NCI-H748 treated with DMSO at 0.1 percent for 48 hours (cell line): ENCODE data around the gene UPK1B.

ENCODE experiments used
- DNase-seq: peaks from one replicate; lab custom pipeline; 2025; lab: John Stamatoyannopoulos, UW

UPK1B gene

DNA sequence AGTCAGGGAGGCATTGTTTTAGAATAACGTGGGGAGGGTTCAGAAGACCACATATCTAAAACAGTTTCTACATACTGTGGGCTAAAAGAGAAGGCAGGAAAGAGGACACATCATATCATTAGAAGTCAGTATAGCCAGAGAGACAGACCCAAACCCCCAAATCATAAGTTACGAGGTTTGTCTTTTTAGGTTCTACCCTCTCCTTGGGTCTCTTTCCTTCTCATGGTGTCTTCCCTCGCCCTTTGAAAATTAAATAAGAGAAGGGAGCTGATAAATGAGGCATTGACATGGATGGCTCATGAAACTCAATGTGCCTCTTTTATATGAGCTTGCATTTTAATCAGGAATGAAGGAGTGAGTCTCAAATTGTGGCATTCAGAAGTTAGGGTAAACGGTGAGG lies 3.4 kb downstream of the UPK1B start:
- DNase-seq, result no peak

DNA sequence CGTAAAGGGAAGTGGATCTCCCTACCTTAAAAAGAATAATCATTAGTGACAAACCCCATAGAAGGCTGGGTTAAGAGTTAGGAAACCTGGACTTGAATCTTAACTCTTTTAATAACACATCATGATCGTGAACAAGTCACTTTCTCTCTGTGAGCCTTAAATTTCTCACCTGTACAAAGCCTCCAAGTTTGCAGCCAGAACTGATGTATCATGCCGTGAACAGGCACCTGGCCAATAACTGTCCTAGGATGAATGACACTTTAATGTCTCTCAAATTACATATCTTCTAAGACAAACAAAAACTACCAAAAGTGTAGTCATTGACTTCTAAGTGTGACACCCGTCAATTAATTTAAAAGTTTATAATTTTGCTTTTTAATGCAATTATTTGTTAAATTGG lies 3.9 kb downstream of the UPK1B start:
- DNase-seq, result no peak

DNA sequence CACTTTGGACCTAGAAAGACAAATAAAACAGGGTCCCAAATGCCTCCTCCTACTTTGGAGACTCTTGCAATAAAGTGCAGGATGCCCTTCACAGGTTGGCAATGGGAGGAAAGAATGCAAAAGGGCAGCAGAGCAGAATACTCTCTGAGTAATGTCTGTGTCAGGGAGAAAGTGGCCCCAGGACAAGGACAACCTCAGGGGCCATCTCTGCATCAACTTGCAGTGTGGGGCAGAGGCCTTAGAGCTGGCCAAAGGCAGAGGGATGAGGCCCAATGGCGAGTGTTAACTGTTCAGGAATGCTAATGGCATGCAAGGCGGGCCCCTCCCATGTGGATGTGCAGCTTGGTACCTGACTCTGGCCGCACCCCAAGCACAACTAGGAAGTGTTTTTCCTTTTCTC lies 8.4 kb downstream of the UPK1B start:
- DNase-seq, result no peak

DNA sequence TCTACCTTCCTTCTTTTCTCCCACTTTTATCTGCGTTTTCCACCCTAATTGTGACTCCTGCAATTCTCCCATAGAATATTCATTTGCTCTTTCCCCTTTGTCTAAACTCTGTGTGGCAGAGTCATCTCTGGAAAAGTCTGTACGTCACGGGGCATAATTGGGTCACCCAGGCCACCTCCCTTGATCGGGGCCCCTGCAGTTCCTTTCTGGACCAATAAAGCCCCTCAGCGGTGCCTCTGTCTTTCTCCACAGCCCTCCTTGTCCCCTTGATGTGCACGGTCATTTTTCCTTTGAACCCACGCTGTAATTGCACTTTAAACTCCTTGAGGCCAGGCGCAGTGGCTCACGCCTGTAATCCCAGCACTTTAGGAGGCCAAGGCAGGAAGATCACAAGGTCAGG lies 10.7 kb downstream of the UPK1B start:
- DNase-seq, result no peak

DNA sequence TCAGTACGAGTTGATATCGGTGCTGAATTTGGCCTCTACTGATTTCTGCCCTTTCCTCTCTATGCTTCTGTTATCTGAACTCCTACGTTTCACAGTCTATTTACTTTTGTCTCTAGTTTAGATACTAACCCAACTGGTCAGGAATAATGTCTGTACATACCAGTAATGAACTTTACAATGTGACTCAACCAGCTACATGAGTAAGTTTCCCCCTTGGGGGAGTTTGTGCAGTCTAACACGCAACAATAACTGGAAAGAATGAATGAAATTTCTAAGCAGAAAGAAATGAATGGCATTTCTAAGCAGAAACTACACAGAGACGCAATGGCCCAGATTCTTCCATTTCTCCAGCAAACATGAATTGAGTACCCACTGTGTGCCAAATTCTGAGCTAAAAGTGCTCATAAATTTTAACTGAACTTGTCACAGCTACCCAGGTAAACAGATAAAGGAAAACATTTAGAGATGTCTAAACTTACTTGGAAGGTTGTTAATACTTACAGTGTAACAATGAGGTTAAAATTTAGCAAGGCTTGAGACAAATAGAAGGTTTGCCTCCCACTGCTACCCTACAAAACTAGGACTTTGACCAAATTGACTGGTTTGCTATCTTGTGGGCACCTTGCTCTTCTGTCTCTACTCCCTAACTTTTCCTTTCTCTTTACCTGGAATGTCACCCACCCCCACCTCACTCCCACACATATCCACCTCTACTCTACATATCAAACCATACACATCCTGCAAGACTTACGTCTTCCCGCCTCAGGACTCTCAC lies 11.6 kb downstream of the UPK1B start:
- no peak for DNase-seq

DNA sequence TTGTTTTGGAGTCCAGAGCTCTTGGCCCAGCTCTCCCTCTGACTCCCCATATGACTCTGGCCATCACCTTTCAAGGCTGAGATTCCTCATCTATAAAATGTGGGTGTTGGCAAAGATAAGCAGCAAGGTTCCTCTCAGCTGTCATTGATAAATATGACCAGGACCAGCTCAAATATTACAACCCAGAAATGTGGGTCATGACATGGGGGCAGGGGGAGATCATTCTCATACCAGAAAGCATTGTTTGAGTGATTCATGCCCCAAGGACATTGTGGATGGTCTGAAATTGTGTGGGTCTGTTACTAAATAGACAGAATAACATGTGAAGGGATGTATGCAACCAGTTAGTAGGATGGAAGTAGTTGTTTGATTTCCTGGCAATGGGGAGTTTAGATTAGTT lies 13.9 kb downstream of the UPK1B start:
- no peak for DNase-seq

DNA sequence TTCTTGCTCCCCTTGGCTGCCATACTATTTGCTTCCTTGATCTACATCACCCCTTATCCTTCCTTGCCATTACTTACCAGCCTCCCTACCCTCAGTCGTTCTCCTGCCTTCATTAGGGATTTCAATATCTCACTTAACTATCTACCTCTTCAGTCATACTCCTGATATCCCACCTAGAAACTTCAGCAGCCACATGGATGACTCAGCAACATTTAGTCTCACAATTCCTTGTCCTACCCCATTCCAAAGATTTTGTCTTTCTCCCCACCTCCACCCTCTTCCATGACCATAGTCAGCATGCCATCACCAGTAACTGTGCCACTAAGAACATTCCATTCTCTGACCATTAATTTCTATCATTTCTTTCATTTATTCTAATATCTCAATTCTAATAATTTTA lies 18.4 kb downstream of the UPK1B start:
- DNase-seq, result no peak

DNA sequence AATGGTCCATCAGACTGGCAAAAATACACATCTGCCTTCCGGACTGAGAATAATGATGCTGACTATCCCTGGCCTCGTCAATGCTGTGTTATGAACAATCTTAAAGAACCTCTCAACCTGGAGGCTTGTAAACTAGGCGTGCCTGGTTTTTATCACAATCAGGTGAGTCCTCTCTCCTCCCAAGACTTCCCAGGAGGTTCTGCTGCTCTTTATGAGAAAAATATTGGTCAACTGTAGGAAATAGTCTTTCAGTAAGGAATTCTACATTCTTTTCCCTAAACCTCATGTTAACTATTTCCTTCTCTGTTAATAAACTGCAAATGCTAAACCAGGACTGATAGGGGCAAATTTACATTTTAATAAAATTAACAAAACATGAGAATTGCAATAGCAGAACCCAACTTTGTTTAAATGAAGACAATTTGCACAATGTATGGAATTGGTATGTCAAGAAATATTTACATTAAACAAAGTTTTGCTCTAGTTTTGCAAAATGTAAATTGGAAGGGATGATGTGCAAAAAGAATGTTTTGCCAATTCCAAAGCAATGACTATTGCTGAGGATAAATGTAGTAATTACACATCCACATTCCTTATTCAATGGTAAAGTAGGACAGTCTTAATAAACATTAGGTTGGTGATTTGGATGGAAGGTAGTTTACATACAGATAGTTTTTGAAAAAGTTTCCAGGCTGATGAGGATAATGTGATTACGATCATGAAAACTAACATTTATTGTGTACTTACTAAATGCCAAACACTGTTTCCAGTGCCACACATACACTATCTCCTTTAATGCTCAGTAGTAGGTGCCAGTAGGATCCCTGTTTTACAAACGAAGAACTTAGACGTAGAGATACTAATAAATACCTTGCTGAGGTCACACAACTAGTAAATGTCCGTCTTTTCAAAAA lies 21.1 kb downstream of the UPK1B start:
- no peak for DNase-seq

DNA sequence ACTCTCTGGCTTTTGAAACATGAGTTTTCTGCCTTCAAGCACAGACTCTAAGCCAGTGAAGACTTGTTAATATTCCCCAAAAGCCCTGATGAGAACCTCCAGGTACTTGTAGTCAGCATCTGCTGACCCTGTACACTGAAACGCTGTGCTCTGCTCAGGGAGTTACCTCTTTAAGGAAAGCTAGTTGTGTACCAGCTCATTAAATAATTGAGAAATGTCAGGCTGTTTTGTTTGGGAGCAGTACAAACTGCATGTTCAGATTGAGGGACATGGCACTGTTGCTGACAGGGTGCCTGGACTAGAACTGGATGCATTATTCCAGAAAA lies 21.7 kb downstream of the UPK1B start:
- DNase-seq, result no peak

DNA sequence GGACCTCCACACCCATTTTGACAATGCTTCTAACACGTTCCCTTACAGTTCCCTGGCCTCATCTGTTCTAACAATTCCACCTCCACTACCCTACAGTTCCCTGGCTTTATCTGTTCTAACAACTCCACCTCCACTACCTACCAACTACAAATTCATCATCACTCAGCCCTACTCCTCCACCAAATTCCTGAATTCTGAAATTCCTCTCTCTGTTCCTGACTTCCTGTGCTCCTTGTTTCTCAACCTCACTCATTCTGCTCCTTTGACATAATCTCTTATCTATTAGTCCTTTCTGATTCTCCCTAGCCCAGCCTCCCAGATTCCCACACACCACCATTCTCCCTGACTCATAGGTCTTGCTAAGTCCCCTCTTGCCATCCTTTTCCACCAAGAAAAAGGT lies 22.5 kb downstream of the UPK1B start:
- DNase-seq, result no peak

DNA sequence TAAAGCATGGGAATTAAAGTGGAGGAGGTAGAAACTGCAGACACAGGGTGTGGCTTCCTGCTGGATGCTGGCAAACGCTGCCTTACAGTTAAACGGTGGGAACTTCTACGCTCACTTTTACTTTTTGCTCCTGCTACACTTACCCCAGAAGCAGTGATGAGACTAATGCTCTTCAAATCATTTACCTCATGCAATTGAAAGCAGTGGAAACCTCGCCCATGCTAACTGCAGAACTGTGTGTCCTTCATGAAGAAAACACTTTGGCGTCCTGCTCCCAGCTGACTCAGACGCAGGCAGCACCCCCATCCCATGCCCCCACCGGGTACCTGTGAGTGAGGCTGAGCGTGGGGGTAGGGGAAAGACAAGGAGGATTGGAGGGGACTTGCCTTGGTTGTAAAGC lies 31.8 kb downstream of the UPK1B start:
- no peak for DNase-seq

DNA sequence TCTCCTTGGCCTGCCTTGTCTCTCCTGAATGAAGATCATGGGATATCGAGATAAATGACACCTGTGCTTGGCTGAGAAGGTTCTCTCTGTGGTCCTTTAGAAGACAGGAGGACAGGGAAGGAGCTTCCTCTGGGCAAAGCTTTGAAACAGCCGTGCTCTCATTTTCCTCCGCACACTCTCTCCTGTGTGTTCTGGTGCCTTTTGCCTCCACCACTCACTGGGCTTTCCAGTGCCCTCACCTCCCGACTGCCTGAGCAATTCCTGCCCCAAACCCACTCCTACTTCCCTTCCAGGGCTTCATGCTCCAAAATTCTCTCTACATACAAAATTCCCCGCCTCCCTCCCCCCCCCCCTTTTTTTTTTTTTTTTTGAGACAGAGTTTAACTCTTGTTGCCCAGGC lies 32.3 kb downstream of the UPK1B start:
- DNase-seq, result no peak

DNA sequence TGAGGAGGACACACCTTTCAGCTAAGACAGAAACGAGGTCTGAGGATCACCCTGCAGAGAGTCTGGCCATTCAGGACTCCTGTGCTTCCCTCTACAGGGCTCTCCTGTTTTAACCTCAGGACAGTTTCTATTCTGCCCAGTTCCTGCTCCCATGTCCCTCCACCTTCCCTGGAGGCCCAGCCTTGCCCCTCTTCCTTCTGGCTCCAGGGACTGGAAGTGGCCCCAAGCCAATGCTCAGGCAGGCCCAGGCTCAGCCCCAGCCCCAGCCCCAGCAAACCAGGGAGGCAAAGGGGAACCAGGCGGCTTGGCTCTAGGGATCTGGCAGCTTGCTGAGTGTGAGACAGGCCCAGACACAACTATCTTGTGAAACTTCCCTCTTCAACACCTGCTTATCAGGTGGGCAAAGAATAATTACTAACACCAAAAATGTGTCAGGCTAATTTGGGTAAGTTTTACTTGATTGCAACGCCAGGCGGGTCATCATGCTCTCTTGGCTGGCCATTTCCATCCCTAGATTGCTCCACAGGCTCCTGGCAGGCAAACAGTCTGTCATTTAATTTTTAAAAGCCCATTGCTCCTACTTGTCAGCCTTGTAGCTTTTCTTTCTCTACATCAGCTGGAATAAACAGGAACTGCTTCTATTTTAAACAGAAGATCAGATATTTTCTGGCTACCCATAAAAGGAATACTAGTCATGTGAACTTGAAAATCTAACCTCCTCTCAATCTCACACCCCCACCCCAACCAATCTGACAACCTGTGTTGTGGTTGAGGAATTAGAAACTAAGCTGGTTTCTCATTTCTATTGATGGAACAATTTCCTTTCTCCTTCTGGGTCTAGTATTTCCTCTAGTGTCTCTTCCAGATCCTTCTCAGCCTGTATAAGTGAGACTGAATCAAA lies 33.5 kb downstream of the UPK1B start:
- DNase-seq, result no peak

DNA sequence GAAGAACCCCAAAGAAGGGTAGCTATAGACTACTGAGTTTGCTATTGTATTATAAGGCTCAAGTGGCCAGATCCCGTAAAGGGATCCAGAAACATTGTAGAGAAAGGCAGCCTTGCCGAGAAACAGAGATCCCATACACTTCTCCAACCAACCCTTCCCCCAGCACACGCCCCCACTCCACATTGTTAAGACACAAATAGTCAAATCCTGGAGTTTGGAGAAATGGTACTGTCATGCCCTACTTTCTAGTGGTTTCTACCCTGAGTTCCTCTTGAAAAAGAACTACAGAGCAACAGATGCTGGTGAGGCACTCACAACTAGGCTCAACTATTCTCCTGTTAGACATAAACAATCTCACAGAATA lies 34.1 kb downstream of the UPK1B start:
- DNase-seq, result no peak

DNA sequence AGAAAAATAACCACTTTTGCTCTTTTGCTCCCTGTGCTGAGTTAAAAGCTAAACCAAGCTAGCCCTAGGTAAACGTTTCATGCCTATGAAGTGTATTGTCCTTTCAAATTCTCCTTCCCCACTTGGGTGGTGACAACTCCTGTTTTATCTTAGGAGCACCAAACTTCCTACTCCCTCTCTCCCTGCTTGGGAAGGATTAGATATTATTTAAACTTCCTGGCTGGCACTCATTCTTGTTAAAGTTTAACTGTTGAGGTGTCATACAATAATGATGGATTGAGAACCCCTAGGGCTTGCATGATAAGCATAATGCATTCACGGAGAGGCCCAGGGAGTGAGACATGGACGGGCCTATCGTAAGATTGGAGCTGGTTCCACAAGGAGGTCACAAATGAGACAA lies 37.8 kb downstream of the UPK1B start:
- no peak for DNase-seq

DNA sequence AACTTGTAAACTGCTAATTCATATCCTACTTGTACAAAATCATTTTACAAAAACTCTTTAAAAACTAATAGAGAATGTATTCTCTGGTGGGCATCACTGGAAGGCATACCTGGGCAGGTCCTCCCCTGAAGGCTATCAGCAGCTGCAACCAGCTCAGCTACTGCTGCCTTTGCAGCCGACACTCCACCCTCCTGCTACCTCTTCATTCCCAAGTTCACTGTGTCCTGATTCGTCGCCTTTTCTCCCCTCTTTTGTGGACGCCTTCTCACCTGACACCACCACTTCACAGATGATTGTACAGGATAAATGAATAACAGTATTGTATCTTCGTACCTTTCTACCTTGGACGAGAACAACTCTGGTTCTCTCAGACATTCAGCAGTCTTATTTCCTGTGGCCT lies 38.4 kb downstream of the UPK1B start:
- DNase-seq, result no peak

DNA sequence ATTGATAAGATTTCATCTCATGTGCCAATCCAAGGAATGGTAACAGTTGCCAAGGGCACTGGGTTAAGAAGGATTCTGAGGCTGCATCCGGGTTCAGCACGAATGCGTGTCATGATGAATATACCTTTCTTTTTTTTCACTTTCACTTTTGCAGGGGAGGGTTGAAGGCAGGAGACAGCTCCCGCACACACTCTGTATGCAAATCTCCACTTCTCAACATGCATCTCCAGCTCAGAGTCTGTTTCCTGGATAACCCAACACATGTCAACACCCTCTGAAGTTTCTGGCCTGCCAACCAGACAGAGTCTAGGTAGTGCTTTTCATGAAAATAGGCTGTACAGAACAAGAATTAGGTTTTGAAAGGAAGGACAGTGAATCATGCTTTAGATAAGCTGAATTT lies 45.7 kb downstream of the UPK1B start:
- no peak for DNase-seq

DNA sequence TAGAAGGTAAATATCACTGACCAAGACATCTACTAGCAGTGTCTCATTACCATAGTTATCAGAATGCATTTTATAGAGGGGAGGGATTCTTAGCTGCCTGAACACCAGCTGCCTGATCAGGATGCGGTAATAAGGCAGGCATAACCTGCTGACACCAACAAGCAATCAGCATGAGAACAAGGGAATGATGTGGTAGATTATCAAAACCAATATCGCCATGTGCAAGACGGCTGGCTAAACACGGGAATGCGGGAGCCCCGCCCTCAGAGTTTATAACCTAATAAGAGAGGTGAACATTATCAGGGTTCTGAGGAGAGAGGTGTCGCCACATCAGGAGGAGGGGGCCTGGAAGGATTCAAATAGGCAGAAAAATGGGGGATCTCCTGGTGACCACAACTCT lies 46.8 kb downstream of the UPK1B start:
- DNase-seq, result no peak

DNA sequence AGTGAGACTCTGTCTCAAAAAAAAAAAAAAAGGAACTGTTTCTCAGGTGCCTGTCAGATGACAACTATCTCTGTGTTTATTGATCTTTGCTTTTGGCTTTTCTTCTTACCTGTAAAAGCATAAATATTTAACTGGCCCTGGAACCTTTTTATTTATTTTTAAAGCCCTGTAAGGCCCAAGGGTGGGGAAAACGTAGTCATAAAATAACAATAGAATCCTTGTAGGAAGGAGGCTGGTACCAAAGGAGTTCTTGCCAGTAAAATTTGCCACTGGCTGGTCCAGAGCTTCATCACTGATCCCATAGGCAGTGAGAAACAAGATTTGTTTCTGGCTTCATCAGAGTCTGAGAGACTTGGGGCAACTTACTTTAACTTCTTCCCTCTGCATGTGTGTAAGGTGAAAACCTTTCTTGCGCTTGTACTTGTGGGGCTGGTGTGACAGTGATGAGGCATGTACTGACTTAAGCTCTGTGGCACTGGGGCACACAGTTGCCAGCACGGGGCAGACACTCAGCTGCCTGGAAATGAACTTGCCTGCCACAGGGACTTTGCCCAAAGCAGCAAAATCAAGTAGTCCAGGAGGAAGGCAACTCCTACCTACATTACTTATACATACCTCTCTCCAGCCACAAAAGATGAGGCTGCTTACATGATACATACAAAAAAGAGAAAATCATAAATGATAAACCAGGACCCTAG lies 47.7 kb downstream of the UPK1B start:
- DNase-seq, result no peak

DNA sequence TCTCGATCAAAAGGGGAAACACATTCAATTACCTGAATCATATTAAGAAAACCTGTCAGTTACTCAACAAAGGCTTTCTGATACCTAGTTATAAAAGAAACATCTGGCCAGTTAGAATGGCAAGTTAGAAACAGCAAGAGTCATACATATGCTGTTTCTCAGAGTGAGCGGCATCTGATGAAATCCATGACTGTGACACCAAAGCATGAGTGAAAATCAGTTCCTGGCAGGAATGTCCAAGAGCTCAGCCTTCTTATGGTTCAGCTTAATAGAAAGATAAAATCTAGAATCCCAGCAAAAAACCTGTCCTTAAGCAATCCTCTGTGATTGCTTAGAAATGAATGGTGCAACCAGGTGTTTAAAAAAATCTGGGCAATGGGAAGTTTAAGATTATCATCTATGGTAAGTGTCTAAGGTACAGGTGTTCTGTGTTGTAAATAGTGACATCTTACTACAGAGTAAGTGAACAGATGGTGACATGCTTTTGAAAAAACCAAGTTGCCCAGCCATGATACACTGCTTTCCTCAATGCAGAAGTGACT lies 48.5 kb downstream of the UPK1B start:
- DNase-seq, result no peak

DNA sequence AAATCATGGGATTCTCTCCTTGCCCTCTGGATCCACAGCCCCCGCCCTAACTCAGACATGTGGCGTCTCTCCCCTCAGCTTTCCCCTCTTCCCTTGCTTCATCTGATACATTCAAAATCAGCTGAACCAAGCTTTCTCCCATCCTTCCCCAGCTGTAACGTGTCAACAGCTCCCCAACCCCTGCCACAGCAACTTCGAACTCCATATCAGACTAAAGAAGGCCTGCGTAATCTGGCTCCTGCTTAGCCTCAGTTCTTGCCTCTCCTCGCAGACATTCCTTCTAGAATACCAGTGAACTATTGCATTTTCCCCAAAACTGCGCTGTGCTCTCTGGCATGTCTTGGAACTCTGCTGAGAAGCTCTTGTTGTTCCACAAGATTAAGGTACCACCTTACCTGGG lies 49.0 kb downstream of the UPK1B start:
- no peak for DNase-seq

DNA sequence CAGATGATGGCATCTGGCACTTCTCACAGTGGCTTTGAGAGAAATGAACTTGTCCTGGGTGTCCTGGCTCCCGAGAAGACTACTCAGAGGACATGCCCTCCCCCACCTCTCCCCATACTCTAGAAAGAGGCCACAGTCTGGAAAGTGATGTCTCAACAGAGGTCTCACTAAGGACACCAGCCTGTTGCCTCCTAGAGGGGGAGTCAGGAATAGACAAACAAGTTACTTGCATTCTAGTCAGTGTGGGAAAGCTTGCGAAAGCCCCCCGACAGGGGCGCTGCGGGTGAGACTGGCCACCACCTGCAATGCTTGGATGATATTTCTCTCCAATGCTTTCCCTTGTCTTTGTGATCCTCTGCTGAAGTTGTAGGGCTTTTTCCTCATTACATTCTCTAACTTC lies 50.1 kb downstream of the UPK1B start:
- DNase-seq, result no peak
